Upper lobe of left lung (tissue), 6 donors: ENCODE measurements around the gene ZNF688. TPM values are rescaled to one million over a fixed set of nuclear protein-coding genes. Genes with fewer than 3 reads are reported as not detected.
"Not testable (repeated sequence)": the region's sequence is repeated elsewhere in the genome, so short reads cannot be mapped to it uniquely, and the experiment has no call there.

ENCODE experiments used
- ATAC-seq, 2 donors: fragments of 200-7000 bp; cut with Tn5 transposase; one replicate each; pipeline ENCODE4 v1.9.1; 2022; ENCODE audit warnings: mild to moderate bottlenecking in 2 of 2, moderate library complexity in 2 of 2; ENCODE audit not compliant: low FRiP score in 2 of 2
- DNase-seq, 2 donors: peaks; one replicate each; pipeline ENCODE4 v3.0.0-alpha.2; 2019 to 2020
- H3K27ac ChIP-seq, 4 donors: fragments of 200-600 bp; sonication (generic); one replicate each; pipeline ENCODE4 v1.5.1; 2016 to 2019
- H3K27me3 ChIP-seq, 4 donors: fragments of 200-600 bp; sonication (generic); one replicate each; pipeline ENCODE4 v1.5.1; 2017 to 2019
- H3K36me3 ChIP-seq, 4 donors: fragments of 200-600 bp; sonication (generic); one replicate each; pipeline ENCODE4 v1.5.1; 2016 to 2019
- H3K4me1 ChIP-seq, 4 donors: fragments of 200-600 bp; sonication (generic); one replicate each; pipeline ENCODE4 v1.5.1; 2018 to 2019
- H3K4me3 ChIP-seq, 4 donors: fragments of 200-600 bp; sonication (generic); one replicate each; pipeline ENCODE4 v1.5.1; 2017 to 2019; ENCODE audit warnings: mild to moderate bottlenecking in 2 of 4, moderate library complexity in 1 of 4
- H3K9me3 ChIP-seq, 4 donors: fragments of 200-600 bp; sonication (generic); one replicate each; pipeline ENCODE4 v1.5.1; 2018 to 2019
- CTCF ChIP-seq, 6 experiments: fragments of 450-650 bp in 4 of 6; fragments of 200-600 bp in 2 of 6; sonication (generic) in 2 of 6; IDR thresholded peaks; one replicate each; pipeline ENCODE4 v1.5.1; 2016 to 2019; ENCODE audit warnings: antibody characterized with exemption in 6 of 6
- EP300 ChIP-seq, 4 donors: sonication (generic); formaldehyde crosslinking; IDR thresholded peaks; one replicate each; pipeline ENCODE4 v1.5.1; 2017; ENCODE audit warnings: antibody characterized with exemption in 4 of 4, control low read depth in 2 of 4
- POLR2A ChIP-seq, 4 donors: fragments of 450-650 bp; IDR thresholded peaks; one replicate each; pipeline ENCODE4 v1.5.1; 2016 to 2017; ENCODE audit warnings: antibody characterized with exemption in 4 of 4, mild to moderate bottlenecking in 2 of 4
- POLR2AphosphoS5 ChIP-seq, 2 donors: sonication (generic); formaldehyde crosslinking; IDR thresholded peaks; one replicate each; pipeline ENCODE4 v1.5.1; 2017; ENCODE audit warnings: antibody characterized with exemption in 2 of 2
- WGBS, 2 donors: methylation state at CpG; one replicate each; pipeline ENCODE4 v1.1.5; 2017 to 2018; 5-methylcytosine and 5-hydroxymethylcytosine counted together
- total RNA-seq, 6 donors: library from RNA; depleted of rRNA in 4 of 6; stranded (reverse); fragments of >200 nt in 4 of 6; gene quantifications; one replicate each; pipeline versions ENCODE4 v1.1.0 to v1.2.1, GENCODE V29; 2016 to 2021
- donor health status: DM: no; HTN: no; CAD: no; lungs with moderate emphysema.
- donor health status: DM: no; HTN: yes; CAD: no; lungs with severe emphysema.

The ZNF688 gene
- total RNA-seq, 6 donors from 2014 or later = 15.0 to 34.6 (median 18.8) TPM

DNA sequence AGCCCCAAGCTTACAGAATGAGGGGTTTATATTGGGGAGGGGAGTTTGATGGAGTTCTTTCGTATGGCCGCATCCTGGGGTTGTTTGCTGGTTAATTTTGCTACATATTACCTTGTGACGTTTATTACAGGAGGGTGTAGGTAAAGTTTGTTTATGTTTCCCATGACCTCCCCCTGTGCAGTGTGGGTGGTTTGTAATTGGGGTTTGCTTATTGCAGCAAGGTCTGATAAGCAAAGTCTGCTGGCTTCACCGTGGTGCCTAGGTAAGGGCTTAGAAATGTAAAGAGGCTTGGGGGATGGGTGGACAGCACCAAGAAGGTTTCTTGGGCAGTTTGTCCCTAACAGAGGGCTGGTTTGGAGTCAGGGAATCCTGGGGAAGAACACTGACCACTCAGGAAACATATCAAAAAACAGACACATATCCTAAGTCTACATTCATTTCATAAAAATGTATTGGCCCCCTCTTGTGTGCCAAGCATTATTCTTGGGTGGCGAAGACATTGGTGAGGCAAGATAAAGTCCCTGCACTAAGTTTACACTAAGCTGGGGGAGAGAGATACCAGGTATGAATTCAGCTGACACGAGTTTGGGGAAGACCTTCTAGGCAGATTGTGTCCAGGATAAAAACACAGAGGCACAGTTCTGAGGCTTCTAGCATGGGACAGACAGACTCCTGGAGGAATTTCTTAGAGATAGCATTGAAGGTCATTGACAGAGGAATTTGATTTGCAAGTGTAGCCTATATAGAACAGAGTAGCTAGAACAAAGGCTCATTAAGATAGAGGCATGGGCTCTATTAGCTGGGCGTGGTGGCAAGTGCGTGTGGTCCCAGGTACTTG is 22.9 kb downstream of the ZNF688 start:
- 76 to 84% methylated on average over 8 of the region's 8 CpGs for WGBS, 2 donors
- ATAC-seq (no peak), DNase-seq (no peak)
- no peak overlapping the region for H3K4me3 ChIP-seq
- H3K9me3 ChIP-seq = no peaks in the 10 kb centered on the region
- H3K27me3 ChIP-seq = no peaks in the 10 kb centered on the region
- H3K36me3 ChIP-seq = peaks cover 0 to 7% (median 3%) of the 10 kb centered on the region in 4 donors
- no peak for TF ChIP-seq POLR2AphosphoS5 (IDR thresholded peaks at IDR 0.05)
- no peak for TF ChIP-seq CTCF (IDR thresholded peaks at IDR 0.05)
- no peak for TF ChIP-seq EP300 (IDR thresholded peaks at IDR 0.05)
- TF ChIP-seq POLR2A (IDR thresholded peaks at IDR 0.05) = no peak
- H3K27ac ChIP-seq = no peak overlapping the region
- H3K4me1 ChIP-seq = peaks cover 4 to 16% (median 8%) of the 10 kb centered on the region in 4 donors

DNA sequence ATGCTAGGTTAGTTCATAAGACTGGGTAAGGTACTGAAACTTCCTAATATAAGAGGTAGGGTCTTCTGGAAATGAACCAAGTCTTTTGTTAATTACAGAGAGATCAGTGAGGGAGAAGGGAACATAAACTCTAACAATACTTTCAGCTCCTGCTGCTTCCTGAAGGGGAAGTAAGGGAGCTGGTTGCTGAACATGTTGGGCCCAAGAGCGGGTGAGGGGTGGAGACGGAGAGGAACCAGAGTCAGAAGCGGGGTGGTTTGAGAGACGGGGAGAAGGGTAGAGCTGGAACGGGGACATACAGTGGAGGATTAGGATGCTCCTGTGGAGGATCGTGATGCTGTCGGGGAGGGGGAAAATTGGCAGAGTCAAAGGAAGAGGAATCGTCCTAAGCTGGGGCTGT is 25.4 kb downstream of the ZNF688 start:
- peak in 1 of 2 donors; percentile 49 for ATAC-seq
- 69 to 74% methylated on average over 8 of the region's 8 CpGs for WGBS, 2 donors

GRCh38 chr16:30543067-30543466 is 28.4 kb downstream of the ZNF688 start:
- no peaks in the 10 kb centered on the region for H3K4me1 ChIP-seq
- no peak for TF ChIP-seq POLR2A (IDR thresholded peaks at IDR 0.05)
- no peak for TF ChIP-seq POLR2AphosphoS5 (IDR thresholded peaks at IDR 0.05)
- TF ChIP-seq EP300 (IDR thresholded peaks at IDR 0.05) = no peak
- no peak for TF ChIP-seq CTCF (IDR thresholded peaks at IDR 0.05)
- H3K4me3 ChIP-seq = no peak overlapping the region
- DNase-seq = no peak
- 83% methylated on average over 5 of the region's 5 CpGs for WGBS, 2 donors
- H3K36me3 ChIP-seq = no peaks in the 10 kb centered on the region
- no peak overlapping the region for H3K27ac ChIP-seq
- ATAC-seq = no peak
- no peaks in the 10 kb centered on the region for H3K27me3 ChIP-seq
- no peaks in the 10 kb centered on the region for H3K9me3 ChIP-seq

More for the DNA sequence above, 25.4 kb downstream of the ZNF688 start:
- DNase-seq = no peak
- H3K4me1 ChIP-seq = peaks cover 0 to 1% (median 0%) of the 10 kb centered on the region in 4 donors
- no peaks in the 10 kb centered on the region for H3K27me3 ChIP-seq
- H3K9me3 ChIP-seq = no peaks in the 10 kb centered on the region
- TF ChIP-seq CTCF (IDR thresholded peaks at IDR 0.05) (no peak), POLR2AphosphoS5 (IDR thresholded peaks at IDR 0.05) (no peak), EP300 (IDR thresholded peaks at IDR 0.05) (no peak), POLR2A (IDR thresholded peaks at IDR 0.05) (no peak)
- H3K4me3 ChIP-seq = no peak overlapping the region
- H3K27ac ChIP-seq = no peak overlapping the region
- no peaks in the 10 kb centered on the region for H3K36me3 ChIP-seq

DNA sequence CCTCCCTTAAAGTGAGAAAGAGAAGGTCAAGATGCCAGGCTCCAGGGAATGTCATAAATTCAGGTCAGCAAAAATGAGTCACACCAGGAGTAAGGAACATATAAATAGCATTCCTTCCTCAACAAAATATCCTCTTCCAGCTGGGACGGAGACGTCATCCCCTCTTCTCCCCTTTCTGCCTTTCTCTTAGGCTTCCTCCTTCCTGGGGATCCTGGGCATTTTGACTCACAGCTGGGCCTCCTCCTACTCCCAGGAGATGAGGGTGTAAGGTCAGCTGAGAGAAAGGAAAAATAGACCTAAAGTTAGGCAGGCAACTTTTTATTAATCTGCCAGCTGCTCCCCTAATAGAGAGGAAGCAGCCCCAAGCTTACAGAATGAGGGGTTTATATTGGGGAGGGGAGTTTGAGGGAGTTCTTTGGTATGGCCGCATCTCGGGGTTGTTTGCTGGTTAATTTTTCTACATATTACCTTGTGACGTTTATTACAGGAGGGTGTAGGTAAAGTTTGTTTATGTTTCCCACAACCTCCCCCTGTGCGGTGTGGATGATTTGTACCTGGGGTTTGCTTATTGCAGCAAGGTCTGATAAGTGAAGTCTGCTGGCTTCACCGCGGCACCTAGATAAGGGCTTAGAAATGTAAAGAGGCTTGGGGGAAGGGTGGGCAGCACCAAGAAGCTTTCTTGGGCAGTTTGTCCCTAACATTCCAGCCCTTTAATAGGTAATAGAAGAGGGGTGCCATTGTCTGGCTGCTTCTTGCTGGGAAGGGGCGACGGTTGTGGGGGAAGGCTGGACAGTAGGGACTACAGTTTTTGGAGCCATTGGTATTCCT is 29.8 kb downstream of the ZNF688 start:
- DNase-seq (no peak), ATAC-seq (peak in 1 of 2 donors; percentile 48)
- Histone ChIP-seq H3K4me1 (peaks cover 0 to under 1% (median 0%) of the 10 kb centered on the region in 4 donors), H3K27me3 (no peaks in the 10 kb centered on the region), H3K27ac (no peak overlapping the region), H3K9me3 (no peaks in the 10 kb centered on the region), H3K4me3 (no peak overlapping the region), H3K36me3 (no peaks in the 10 kb centered on the region)
- TF ChIP-seq CTCF (IDR thresholded peaks at IDR 0.05) = no peak
- TF ChIP-seq POLR2A (IDR thresholded peaks at IDR 0.05) = no peak
- no peak for TF ChIP-seq EP300 (IDR thresholded peaks at IDR 0.05)
- TF ChIP-seq POLR2AphosphoS5 (IDR thresholded peaks at IDR 0.05) = no peak
- 54 to 74% methylated on average over 10 of the region's 10 CpGs for WGBS, 2 donors

GRCh38 chr16:30540916-30541464 is 30.5 kb downstream of the ZNF688 start:
- not testable (repeated sequence) for H3K4me1 ChIP-seq, H3K36me3 ChIP-seq, H3K4me3 ChIP-seq, H3K9me3 ChIP-seq, H3K27me3 ChIP-seq, DNase-seq, ATAC-seq, H3K27ac ChIP-seq
- WGBS, 2 donors = 67 to 81% methylated on average over 9 of the region's 9 CpGs

- not testable (repeated sequence) for H3K9me3 ChIP-seq, DNase-seq, ATAC-seq, H3K4me3 ChIP-seq, H3K27ac ChIP-seq, H3K36me3 ChIP-seq, H3K27me3 ChIP-seq
- peaks cover 6 to 16% (median 9%) of the 10 kb centered on the region in 4 donors for H3K4me1 ChIP-seq
- WGBS, 2 donors = 92 to 93% methylated on average over 13 of the region's 13 CpGs
These were observed 31.5 kb downstream of the ZNF688 start for GRCh38 chr16:30539986-30540526.
